A673 (cell line): ENCODE data around the gene SPNS2. TPM values are rescaled to one million over a fixed set of nuclear protein-coding genes. Genes with fewer than 3 reads are reported as not detected.

Experiments used
- BruUV-seq: library from RNA; stranded (reverse); fragments of 400-500 nt; replicated peaks from 2 replicates; lab custom pipeline; 2021; lab: Mats Ljungman, UMichigan
- CTCF ChIA-PET: fragments of 300-600 bp; sonication (Branson Sonifier 250); formaldehyde crosslinking; loops from one replicate; lab custom pipeline; 2022; ENCODE audit warnings: antibody characterized with exemption; lab: Charles Lee
- POLR2A ChIA-PET: fragments of 300-600 bp; sonication (Branson Sonifier 250); formaldehyde crosslinking; loops from one replicate; lab custom pipeline; 2022; ENCODE audit warnings: antibody characterized with exemption; ENCODE audit not compliant: low non-redundant PET; lab: Charles Lee
- DNase-seq: peaks from one replicate; pipeline ENCODE4 v3.0.0-alpha.2; 2015; ENCODE audit warnings: low spot score
- H3K27ac ChIP-seq: fragments of 200-600 bp; sonication (generic); 2 replicates; pipeline ENCODE4 v1.5.1; 2016; ENCODE audit warnings: mixed run types, low read depth, mild to moderate bottlenecking, mixed read lengths, antibody characterized with exemption, low read length; ENCODE audit not compliant: poor library complexity, severe bottlenecking
- H3K27me3 ChIP-seq: fragments of 200-600 bp; sonication (generic); replicated peaks from 2 replicates; pipeline ENCODE4 v1.6.1; 2017; ENCODE audit warnings: mixed run types, low read depth, mild to moderate bottlenecking, mixed read lengths, antibody characterized with exemption, low read length; ENCODE audit not compliant: insufficient read depth, poor library complexity
- H3K36me3 ChIP-seq: fragments of 200-600 bp; sonication (generic); 2 replicates; pipeline ENCODE4 v1.6.1; 2016; ENCODE audit warnings: mixed run types, mild to moderate bottlenecking, mixed read lengths, antibody characterized with exemption, low read length; ENCODE audit not compliant: insufficient read depth, poor library complexity, severe bottlenecking
- H3K4me1 ChIP-seq: fragments of 200-600 bp; sonication (generic); 2 replicates; pipeline ENCODE4 v1.6.1; 2017; ENCODE audit warnings: mixed run types, mild to moderate bottlenecking, mixed read lengths, antibody characterized with exemption, low read length; ENCODE audit not compliant: insufficient read depth, poor library complexity, severe bottlenecking
- H3K4me3 ChIP-seq: fragments of 200-600 bp; sonication (generic); 2 replicates; pipeline ENCODE4 v1.5.1; 2016; ENCODE audit warnings: low read depth, mixed run types, mild to moderate bottlenecking, mixed read lengths, low read length; ENCODE audit not compliant: poor library complexity, severe bottlenecking
- H3K9me3 ChIP-seq: fragments of 200-600 bp; sonication (generic); 2 replicates; pipeline ENCODE4 v1.6.1; 2016; ENCODE audit warnings: mixed run types, low read depth, mild to moderate bottlenecking, mixed read lengths, antibody characterized with exemption, low read length; ENCODE audit not compliant: poor library complexity, severe bottlenecking
- EZH2 ChIP-seq: fragments of 200-600 bp; sonication (generic); IDR thresholded peaks from 2 replicates; pipeline ENCODE4 v1.6.1; 2017; ENCODE audit warnings: borderline replicate concordance, low read depth, mild to moderate bottlenecking, mixed read lengths, antibody characterized with exemption, low read length; ENCODE audit not compliant: poor library complexity, severe bottlenecking
- intact Hi-C: fragments of 100-400 bp; cut with micrococcal nuclease; formaldehyde crosslinking; loops from one replicate; pipeline ENCODE4 v1.10.0; 2022; ENCODE audit not compliant: unreplicated experiment
- total RNA-seq: library from RNA; stranded (reverse); gene quantifications from 2 replicates; pipeline ENCODE4 v1.2.3, GENCODE V29; 2021
- TF ChIP-seq, protein P1 (sequence below): fragments of 300-800, 200-600 bp; sonication (generic); conservative IDR thresholded peaks from 2 replicates; pipeline ENCODE4 v1.5.1; 2017; ENCODE audit warnings: low read depth, mild to moderate bottlenecking, antibody characterized with exemption, low read length, moderate library complexity, mixed read lengths

The SPNS2 gene
- total RNA-seq, 1 experiment from 2014 or later, result not detected

DNA sequence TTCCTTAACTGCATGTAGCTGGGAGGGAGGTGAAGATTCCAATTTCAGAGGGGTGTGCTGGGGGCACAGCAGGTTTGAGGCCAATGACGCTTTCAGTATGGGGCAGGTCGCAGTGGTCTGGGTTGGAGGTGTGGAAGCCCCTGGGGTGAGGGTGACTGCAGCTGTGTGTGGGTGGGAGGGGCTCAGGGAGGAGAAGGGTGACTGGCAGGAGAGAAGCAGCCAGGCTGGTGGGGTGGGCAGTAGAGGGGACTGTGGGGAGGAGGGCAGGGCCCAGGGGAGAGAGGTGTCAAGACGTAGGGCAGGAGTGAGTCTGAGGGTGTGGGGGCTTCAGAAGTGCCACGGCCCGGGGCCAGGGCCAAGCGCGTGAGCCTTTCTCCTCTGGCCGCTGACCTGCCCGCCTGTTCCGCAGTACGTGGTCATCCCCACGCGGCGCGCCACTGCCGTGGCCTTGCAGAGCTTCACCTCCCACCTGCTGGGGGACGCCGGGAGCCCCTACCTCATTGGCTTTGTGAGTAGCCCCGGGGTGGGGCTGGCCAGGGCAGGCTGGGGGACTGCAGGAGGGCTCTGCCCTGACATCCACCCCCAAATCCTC, 37.1 kb downstream of the SPNS2 start:
- no peak for DNase-seq
- no peaks in the 10 kb centered on the region for H3K9me3 ChIP-seq
- peaks cover 9% of the 10 kb centered on the region for H3K4me1 ChIP-seq
- ChIA-PET POLR2A (interaction anchor here (0.5 kb wide), 1 partner anchor 450 kb away, joined by 3 read pairs; no protein-coding TSS in a partner anchor), CTCF (no interaction called here)
- H3K27ac ChIP-seq, result no peak overlapping the region
- peaks cover 31% of the 10 kb centered on the region for H3K36me3 ChIP-seq
- no TSS peak for BruUV-seq
- no peaks in the 10 kb centered on the region for H3K27me3 ChIP-seq
- intact Hi-C loops, result no loop called here
- H3K4me3 ChIP-seq, result no peak overlapping the region
- TF ChIP-seq, protein P1, sequence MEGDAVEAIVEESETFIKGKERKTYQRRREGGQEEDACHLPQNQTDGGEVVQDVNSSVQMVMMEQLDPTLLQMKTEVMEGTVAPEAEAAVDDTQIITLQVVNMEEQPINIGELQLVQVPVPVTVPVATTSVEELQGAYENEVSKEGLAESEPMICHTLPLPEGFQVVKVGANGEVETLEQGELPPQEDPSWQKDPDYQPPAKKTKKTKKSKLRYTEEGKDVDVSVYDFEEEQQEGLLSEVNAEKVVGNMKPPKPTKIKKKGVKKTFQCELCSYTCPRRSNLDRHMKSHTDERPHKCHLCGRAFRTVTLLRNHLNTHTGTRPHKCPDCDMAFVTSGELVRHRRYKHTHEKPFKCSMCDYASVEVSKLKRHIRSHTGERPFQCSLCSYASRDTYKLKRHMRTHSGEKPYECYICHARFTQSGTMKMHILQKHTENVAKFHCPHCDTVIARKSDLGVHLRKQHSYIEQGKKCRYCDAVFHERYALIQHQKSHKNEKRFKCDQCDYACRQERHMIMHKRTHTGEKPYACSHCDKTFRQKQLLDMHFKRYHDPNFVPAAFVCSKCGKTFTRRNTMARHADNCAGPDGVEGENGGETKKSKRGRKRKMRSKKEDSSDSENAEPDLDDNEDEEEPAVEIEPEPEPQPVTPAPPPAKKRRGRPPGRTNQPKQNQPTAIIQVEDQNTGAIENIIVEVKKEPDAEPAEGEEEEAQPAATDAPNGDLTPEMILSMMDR, result no peak
- TF ChIP-seq EZH2, result no peak

DNA sequence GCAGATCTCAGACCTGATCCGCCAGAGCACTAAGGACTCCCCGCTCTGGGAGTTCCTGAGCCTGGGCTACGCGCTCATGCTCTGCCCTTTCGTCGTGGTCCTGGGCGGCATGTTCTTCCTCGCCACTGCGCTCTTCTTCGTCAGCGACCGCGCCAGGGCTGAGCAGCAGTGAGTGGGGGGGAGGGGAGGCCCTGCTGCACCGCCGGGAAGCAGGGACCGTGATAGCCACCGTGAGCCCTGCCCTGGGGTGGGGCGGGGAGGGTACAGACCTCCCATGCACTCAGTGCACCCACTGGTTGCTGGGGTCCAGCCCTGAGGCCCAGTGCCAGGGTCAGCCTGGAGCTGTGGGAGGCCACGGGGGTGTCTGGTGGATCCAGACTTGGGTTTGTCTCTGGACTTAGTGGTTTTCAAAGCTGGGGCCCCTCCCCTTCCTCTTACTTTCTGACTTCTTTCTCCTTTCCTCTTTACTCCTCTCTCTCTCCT, 37.6 kb downstream of the SPNS2 start:
- H3K4me1 ChIP-seq, result peaks cover 7% of the 10 kb centered on the region
- H3K27me3 ChIP-seq, result no peaks in the 10 kb centered on the region
- peak; percentile 21 for DNase-seq
- intact Hi-C loops, result no loop called here
- TF ChIP-seq, protein P1, result no peak
- no peak for TF ChIP-seq EZH2
- CTCF ChIA-PET, result no interaction called here
- H3K36me3 ChIP-seq, result peaks cover 35% of the 10 kb centered on the region
- H3K4me3 ChIP-seq, result no peak overlapping the region
- no peak overlapping the region for H3K27ac ChIP-seq
- no peaks in the 10 kb centered on the region for H3K9me3 ChIP-seq
- no TSS peak for BruUV-seq
- POLR2A ChIA-PET, result interaction anchor here (0.5 kb wide), 1 partner anchor 450 kb away, joined by 3 read pairs; no protein-coding TSS in a partner anchor

DNA sequence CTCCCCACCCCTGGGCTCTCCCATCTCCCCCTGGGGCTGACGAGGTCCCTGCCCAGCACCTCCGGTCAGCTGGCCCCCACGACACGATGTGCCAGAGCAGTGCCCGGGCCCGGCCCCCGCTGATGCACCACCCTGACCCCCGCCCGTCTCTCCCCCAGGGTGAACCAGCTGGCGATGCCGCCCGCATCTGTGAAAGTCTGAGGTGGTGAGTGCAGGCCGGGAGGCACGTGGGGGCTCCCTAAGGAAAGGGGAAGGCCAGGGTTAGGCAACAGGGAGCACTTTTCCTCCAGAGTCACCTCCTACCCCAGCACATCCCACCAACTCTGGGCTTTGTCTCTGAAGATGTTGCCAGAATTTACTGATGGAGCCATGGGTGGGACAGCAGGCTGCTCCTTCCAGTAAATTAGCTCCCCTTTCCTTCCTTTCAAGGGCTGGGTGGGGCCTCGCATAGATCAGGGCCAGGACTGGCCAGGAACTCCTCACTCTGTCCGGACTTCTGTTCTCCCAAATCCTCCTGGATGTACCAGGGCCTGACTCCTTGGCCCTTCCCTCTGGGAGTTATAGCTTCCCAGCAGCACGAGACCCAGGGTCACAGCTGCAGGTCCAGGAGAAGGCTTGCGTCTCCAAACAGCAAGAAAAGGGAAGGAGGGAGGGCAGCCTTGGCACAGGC, 38.2 kb downstream of the SPNS2 start:
- CTCF ChIA-PET, result no interaction called here
- TF ChIP-seq EZH2, result no peak
- TF ChIP-seq, protein P1, result no peak

More for the DNA sequence above, 38.2 kb downstream of the SPNS2 start:
- no TSS peak for BruUV-seq
- Histone ChIP-seq H3K4me1 (peaks cover 5% of the 10 kb centered on the region), H3K36me3 (peaks cover 41% of the 10 kb centered on the region), H3K9me3 (no peaks in the 10 kb centered on the region), H3K4me3 (no peak overlapping the region), H3K27me3 (no peaks in the 10 kb centered on the region), H3K27ac (no peak overlapping the region)
- intact Hi-C loops, result no loop called here
- DNase-seq, result no peak
- POLR2A ChIA-PET, result no interaction called here
